Astrocyte (in vitro differentiated cells and primary cell): ENCODE data around the gene MFSD11.
"Not testable (repeated sequence)": the region's sequence is repeated elsewhere in the genome, so short reads cannot be mapped to it uniquely, and the experiment has no call there.

Experiments used
- CTCF ChIP-seq: IDR thresholded peaks from 2 replicates; pipeline ENCODE4 v1.5.1; 2011; ENCODE audit warnings: low read depth, mild to moderate bottlenecking, inconsistent platforms, low read length, moderate library complexity; ENCODE audit not compliant: insufficient read depth
- EZH2 ChIP-seq: IDR thresholded peaks from 2 replicates; pipeline ENCODE4 v1.6.1; 2012; ENCODE audit warnings: mild to moderate bottlenecking, low read length, inconsistent platforms; ENCODE audit not compliant: insufficient read depth

- TF ChIP-seq CTCF, EZH2: not testable (repeated sequence)
Measured at GRCh38 chr17:76698466-76698977, 39.4 kb upstream of the MFSD11 start.
